Measurements from ENCODE around the gene TTC23. TPM values are rescaled to one million over a fixed set of nuclear protein-coding genes. Genes with fewer than 3 reads are reported as not detected.
"Not testable (repeated sequence)": the region's sequence is repeated elsewhere in the genome, so short reads cannot be mapped to it uniquely, and the experiment has no call there.

Gene TTC23
- total RNA-seq, 2 donors from 2014 or later, result 3.9 to 4.6 TPM

GRCh38 chr15:99209326-99209725 is 40.1 kb downstream of the TTC23 start:
- no peak overlapping the region for H3K4me3 Mint-ChIP-seq
- H3K9me3 Mint-ChIP-seq, result no peaks in the 10 kb centered on the region

GRCh38 chr15:99207672-99208071 is 41.7 kb downstream of the TTC23 start:
- H3K9me3 Mint-ChIP-seq, result no peaks in the 10 kb centered on the region
- peak overlapping the region; percentile 55 for H3K27ac Mint-ChIP-seq
- H3K36me3 Mint-ChIP-seq (ENCODE audit: insufficient read depth in 2 of 2), result no peaks in the 10 kb centered on the region
- no peak for ATAC-seq (replicated peaks in 1 of 2)
- no peaks in the 10 kb centered on the region for H3K27me3 Mint-ChIP-seq (ENCODE audit: low read depth)
- no peaks in the 10 kb centered on the region for H3K4me1 Mint-ChIP-seq (ENCODE audit: low read depth)
- DNase-seq, result no peak
- H3K4me3 Mint-ChIP-seq, result no peak overlapping the region

More at GRCh38 chr15:99209326-99209725, 40.1 kb downstream of the TTC23 start:
- H3K27me3 Mint-ChIP-seq (ENCODE audit: low read depth), result no peaks in the 10 kb centered on the region
- H3K36me3 Mint-ChIP-seq (ENCODE audit: insufficient read depth in 2 of 2), result no peaks in the 10 kb centered on the region
- no peak overlapping the region for H3K27ac Mint-ChIP-seq
- ATAC-seq (replicated peaks in 1 of 2) (no peak), DNase-seq (no peak)
- no peaks in the 10 kb centered on the region for H3K4me1 Mint-ChIP-seq (ENCODE audit: low read depth)

DNA sequence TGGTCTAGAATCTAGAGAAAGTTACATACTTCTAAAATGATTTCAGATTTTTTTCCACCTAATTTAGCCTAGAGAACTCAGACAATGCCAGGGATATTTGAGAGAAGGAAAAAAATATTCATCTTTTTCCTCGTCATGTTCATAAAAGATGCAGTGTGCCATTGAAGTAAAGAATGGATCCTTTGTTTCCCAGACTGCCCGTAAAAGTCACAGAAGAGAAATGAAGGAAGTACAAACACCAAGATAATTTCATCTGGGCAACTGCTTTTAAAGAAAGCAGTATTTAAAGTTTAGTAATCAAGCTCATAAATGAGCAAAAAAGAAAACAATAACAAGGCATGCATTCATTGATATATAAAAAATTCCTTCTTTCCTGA is 47.2 kb downstream of the TTC23 start:
- H3K4me3 Mint-ChIP-seq, result no peak overlapping the region
- H3K9me3 Mint-ChIP-seq, result no peaks in the 10 kb centered on the region
- H3K4me1 Mint-ChIP-seq (ENCODE audit: low read depth), result no peaks in the 10 kb centered on the region
- ATAC-seq (replicated peaks in 1 of 2) (no peak), DNase-seq (no peak)
- no peak overlapping the region for H3K27ac Mint-ChIP-seq
- no peaks in the 10 kb centered on the region for H3K36me3 Mint-ChIP-seq (ENCODE audit: insufficient read depth in 2 of 2)
- no peaks in the 10 kb centered on the region for H3K27me3 Mint-ChIP-seq (ENCODE audit: low read depth)

DNA sequence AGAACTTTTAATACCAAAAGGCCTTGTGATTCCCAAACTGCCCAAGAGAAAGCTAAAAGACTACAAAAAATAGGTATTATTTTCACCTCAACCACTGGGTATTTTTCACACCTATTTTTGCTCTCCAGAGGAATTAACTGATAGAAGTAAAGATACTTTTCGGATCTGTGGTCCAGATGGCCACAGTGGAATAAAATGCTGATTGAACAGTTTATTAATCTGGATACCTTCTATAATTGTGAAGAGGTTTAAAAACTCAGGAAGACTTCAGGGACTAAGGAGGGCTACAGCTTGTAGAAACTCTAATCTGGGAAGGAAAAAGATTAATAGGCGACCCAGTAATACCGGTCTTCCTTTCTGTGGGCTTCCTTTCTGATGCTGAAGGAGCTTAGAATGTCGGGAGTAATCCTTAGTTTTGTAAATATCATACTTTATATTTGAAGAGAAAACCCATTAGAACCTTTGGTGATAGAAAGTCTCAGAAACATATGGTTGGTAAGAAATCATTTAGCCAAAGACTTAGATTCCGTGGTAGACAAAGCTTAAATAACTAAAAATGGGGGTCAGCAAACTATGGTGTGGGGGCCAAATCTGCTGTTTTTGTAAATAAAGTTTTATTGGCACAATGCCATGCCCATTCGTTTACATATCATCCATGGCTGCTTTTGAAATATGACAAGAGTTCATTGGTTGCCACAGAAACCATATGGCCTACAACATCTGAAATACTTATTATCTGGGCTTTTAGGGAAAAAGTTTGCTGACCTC is 47.8 kb downstream of the TTC23 start:
- H3K9me3 Mint-ChIP-seq, result no peaks in the 10 kb centered on the region
- no peaks in the 10 kb centered on the region for H3K36me3 Mint-ChIP-seq (ENCODE audit: insufficient read depth in 2 of 2)
- no peak overlapping the region for H3K4me3 Mint-ChIP-seq
- no peaks in the 10 kb centered on the region for H3K4me1 Mint-ChIP-seq (ENCODE audit: low read depth)
- no peak overlapping the region for H3K27ac Mint-ChIP-seq
- ATAC-seq (replicated peaks in 1 of 2) (no peak), DNase-seq (no peak)
- H3K27me3 Mint-ChIP-seq (ENCODE audit: low read depth), result no peaks in the 10 kb centered on the region

DNA sequence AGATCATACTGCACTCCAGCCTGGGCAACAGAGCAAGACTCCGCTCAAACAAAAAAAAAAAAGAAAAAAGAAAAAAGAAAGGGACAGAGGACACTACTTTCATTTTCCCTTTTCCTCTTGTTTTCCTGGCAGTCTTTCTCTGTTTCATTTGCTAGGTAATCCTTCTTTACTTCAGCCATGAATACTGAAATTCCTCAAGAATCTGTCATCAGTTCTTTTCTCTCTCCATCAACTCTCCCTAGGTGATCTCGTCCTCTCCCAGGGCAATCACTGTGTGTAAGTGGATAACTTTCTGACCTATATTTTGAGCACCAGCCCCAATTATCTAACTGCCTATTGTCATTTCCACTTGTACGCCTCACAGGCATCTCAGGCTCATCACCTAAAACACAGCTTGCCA is 51.5 kb downstream of the TTC23 start:
- no peaks in the 10 kb centered on the region for H3K4me1 Mint-ChIP-seq (ENCODE audit: low read depth)
- ATAC-seq (replicated peaks in 1 of 2), result no peak
- no peaks in the 10 kb centered on the region for H3K36me3 Mint-ChIP-seq (ENCODE audit: insufficient read depth in 2 of 2)
- H3K27me3 Mint-ChIP-seq (ENCODE audit: low read depth), result no peaks in the 10 kb centered on the region
- no peaks in the 10 kb centered on the region for H3K9me3 Mint-ChIP-seq
- no peak for DNase-seq
- no peak overlapping the region for H3K4me3 Mint-ChIP-seq
- H3K27ac Mint-ChIP-seq, result no peak overlapping the region

- H3K27me3 Mint-ChIP-seq (ENCODE audit: low read depth); DNase-seq: not testable (repeated sequence)
Observed at GRCh38 chr15:99192181-99192580, 57.2 kb downstream of the TTC23 start.

GRCh38 chr15:99187936-99188335 is 61.4 kb downstream of the TTC23 start:
- H3K9me3 Mint-ChIP-seq, result peaks cover 0 to 2% of the 10 kb centered on the region in 2 donors
- no peaks in the 10 kb centered on the region for H3K4me1 Mint-ChIP-seq (ENCODE audit: low read depth)
- DNase-seq (no peak), ATAC-seq (replicated peaks in 1 of 2) (no peak)
- H3K36me3 Mint-ChIP-seq (ENCODE audit: insufficient read depth in 2 of 2), result peaks cover 2% of the 10 kb centered on the region in 2 donors
- H3K27me3 Mint-ChIP-seq (ENCODE audit: low read depth), result no peaks in the 10 kb centered on the region
- no peak overlapping the region for H3K4me3 Mint-ChIP-seq
- no peak overlapping the region for H3K27ac Mint-ChIP-seq

More at GRCh38 chr15:99192181-99192580, 57.2 kb downstream of the TTC23 start:
- not testable (repeated sequence) for H3K27ac Mint-ChIP-seq; H3K36me3 Mint-ChIP-seq (ENCODE audit: insufficient read depth in 2 of 2); H3K4me3 Mint-ChIP-seq; H3K9me3 Mint-ChIP-seq; ATAC-seq (replicated peaks in 1 of 2); H3K4me1 Mint-ChIP-seq (ENCODE audit: low read depth)

DNA sequence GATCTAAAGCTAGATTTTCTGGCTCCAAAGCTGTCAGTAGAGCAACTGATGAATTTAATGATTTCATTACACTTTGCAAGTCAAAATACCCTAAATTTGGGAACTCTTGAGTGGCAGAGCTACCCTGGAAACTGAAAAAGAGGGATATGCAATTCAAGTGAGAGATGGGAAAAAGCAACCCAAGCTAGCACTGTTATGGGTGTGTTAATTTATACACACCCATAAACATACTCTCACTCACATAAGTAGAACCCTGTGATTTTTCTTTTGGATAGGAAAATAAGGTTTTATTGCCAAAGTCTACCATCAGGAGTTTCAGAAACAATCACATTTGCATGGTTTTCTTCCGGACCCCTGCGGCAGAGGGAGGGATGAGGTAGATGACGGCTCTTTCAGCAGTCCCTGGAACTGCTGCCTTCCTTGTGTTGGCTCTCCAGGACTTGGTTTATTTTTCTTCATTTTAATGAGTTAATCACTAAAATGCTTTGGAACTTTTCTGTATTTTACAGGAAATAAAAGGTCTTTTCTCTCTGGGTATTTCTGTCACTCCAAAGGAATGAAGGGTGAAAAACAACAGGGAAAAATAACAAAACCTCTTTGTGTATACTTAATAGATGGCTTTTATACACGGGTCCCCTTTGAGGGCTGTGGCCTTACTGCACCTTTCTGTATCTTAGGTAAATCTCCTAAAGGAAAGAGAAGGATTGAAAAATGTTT is 63.8 kb downstream of the TTC23 start:
- H3K4me1 Mint-ChIP-seq (ENCODE audit: low read depth), result no peaks in the 10 kb centered on the region
- no peaks in the 10 kb centered on the region for H3K36me3 Mint-ChIP-seq (ENCODE audit: insufficient read depth in 2 of 2)
- no peak for DNase-seq
- H3K27ac Mint-ChIP-seq, result no peak overlapping the region
- H3K27me3 Mint-ChIP-seq (ENCODE audit: low read depth), result peaks cover 6% of the 10 kb centered on the region
- no peaks in the 10 kb centered on the region for H3K9me3 Mint-ChIP-seq
- no peak overlapping the region for H3K4me3 Mint-ChIP-seq
- no peak for ATAC-seq (replicated peaks in 1 of 2)

- peaks cover 6% of the 10 kb centered on the region for H3K27me3 Mint-ChIP-seq (ENCODE audit: low read depth)
- no peaks in the 10 kb centered on the region for H3K4me1 Mint-ChIP-seq (ENCODE audit: low read depth)
- no peak overlapping the region for H3K27ac Mint-ChIP-seq
- no peak overlapping the region for H3K4me3 Mint-ChIP-seq
- DNase-seq, result no peak
- H3K9me3 Mint-ChIP-seq, result no peaks in the 10 kb centered on the region
- no peaks in the 10 kb centered on the region for H3K36me3 Mint-ChIP-seq (ENCODE audit: insufficient read depth in 2 of 2)
- ATAC-seq (replicated peaks in 1 of 2), result no peak
Observed at GRCh38 chr15:99182791-99183190, 66.6 kb downstream of the TTC23 start.

DNA sequence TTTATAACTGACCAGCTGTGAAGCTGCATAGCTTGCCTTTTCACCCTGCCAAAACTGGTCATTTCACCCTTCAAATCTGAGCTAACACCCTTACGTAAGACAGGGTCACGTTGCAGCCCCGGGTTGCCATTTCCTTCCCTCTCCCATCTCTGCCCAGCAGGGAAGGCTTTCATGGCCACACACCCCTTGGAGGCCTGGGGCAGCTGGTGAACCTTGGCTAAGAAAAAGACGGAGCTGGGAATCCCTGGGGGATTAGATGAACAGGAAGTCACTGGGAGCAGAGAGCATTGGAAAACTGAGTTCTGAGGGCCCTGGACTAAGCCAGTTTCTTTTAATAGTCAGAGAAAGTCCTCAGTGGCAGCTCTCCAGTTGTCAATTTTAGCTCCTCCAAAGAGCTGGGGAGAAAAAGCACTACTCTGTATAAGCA is 67.8 kb downstream of the TTC23 start:
- peaks cover 6% of the 10 kb centered on the region for H3K27me3 Mint-ChIP-seq (ENCODE audit: low read depth)
- no peaks in the 10 kb centered on the region for H3K36me3 Mint-ChIP-seq (ENCODE audit: insufficient read depth in 2 of 2)
- no peaks in the 10 kb centered on the region for H3K9me3 Mint-ChIP-seq
- H3K4me3 Mint-ChIP-seq, result no peak overlapping the region
- no peaks in the 10 kb centered on the region for H3K4me1 Mint-ChIP-seq (ENCODE audit: low read depth)
- ATAC-seq (replicated peaks in 1 of 2) (no peak), DNase-seq (no peak)
- H3K27ac Mint-ChIP-seq, result no peak overlapping the region

DNA sequence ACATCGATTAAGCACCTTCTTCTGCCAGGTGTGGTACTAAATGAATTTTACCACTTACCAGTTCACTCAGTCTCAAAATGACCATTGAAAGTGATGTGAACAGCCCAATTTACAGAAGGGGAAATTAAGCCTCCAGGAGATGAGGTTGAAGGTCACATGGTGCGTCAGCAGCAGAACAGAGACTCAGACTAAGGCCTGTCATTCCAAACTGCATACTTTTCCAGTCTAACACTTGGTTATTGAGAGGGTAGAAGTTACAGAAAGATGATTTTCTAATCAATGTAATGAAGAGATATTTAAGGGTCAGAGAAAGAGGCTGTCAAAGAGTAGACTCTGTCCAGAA is 68.4 kb downstream of the TTC23 start:
- no peaks in the 10 kb centered on the region for H3K9me3 Mint-ChIP-seq
- no peaks in the 10 kb centered on the region for H3K36me3 Mint-ChIP-seq (ENCODE audit: insufficient read depth in 2 of 2)
- H3K27me3 Mint-ChIP-seq (ENCODE audit: low read depth), result peaks cover 6% of the 10 kb centered on the region
- no peak for ATAC-seq (replicated peaks in 1 of 2)
- no peak overlapping the region for H3K27ac Mint-ChIP-seq
- H3K4me1 Mint-ChIP-seq (ENCODE audit: low read depth), result no peaks in the 10 kb centered on the region
- DNase-seq, result no peak
- no peak overlapping the region for H3K4me3 Mint-ChIP-seq

GRCh38 chr15:99180086-99180963 is 69.1 kb downstream of the TTC23 start:
- Mint-ChIP-seq H3K36me3 (ENCODE audit: insufficient read depth in 2 of 2) (no peaks in the 10 kb centered on the region), H3K27ac (no peak overlapping the region), H3K4me1 (ENCODE audit: low read depth) (no peaks in the 10 kb centered on the region), H3K9me3 (no peaks in the 10 kb centered on the region), H3K27me3 (ENCODE audit: low read depth) (peaks cover 6% of the 10 kb centered on the region), H3K4me3 (no peak overlapping the region)
- DNase-seq (no peak), ATAC-seq (replicated peaks in 1 of 2) (no peak)

GRCh38 chr15:99177679-99178078 is 71.7 kb downstream of the TTC23 start:
- no peaks in the 10 kb centered on the region for H3K9me3 Mint-ChIP-seq
- H3K4me3 Mint-ChIP-seq, result no peak overlapping the region
- H3K36me3 Mint-ChIP-seq (ENCODE audit: insufficient read depth in 2 of 2), result no peaks in the 10 kb centered on the region
- H3K27me3 Mint-ChIP-seq (ENCODE audit: low read depth), result peaks cover 6% of the 10 kb centered on the region
- no peak for DNase-seq
- H3K27ac Mint-ChIP-seq, result no peak overlapping the region
- H3K4me1 Mint-ChIP-seq (ENCODE audit: low read depth), result no peaks in the 10 kb centered on the region
- no peak for ATAC-seq (replicated peaks in 1 of 2)

Measured in activated T-cell treated with anti-CD3 and anti-CD28 coated beads, Interleukin-2, amount 50 U/mL, for 72 hours (primary cell).